ENCODE data around the gene PARD3.
"Not testable (repeated sequence)": the region's sequence is repeated elsewhere in the genome, so short reads cannot be mapped to it uniquely, and the experiment has no call there.

Gene PARD3

GRCh38 chr10:34479520-34480179 is 335.4 kb downstream of the PARD3 start:
- no peak for DNase-seq

- DNase-seq, result no peak
These were observed 337.8 kb downstream of the PARD3 start for GRCh38 chr10:34477249-34477648.

GRCh38 chr10:34476608-34477007 is 338.5 kb downstream of the PARD3 start:
- no peak for DNase-seq

- DNase-seq, result no peak
These were observed 339.3 kb downstream of the PARD3 start for GRCh38 chr10:34475786-34476185.

GRCh38 chr10:34475274-34475646 is 339.8 kb downstream of the PARD3 start:
- DNase-seq, result no peak

GRCh38 chr10:34474555-34475273 is 340.4 kb downstream of the PARD3 start:
- DNase-seq, result no peak

GRCh38 chr10:34474009-34474376 is 341.1 kb downstream of the PARD3 start:
- no peak for DNase-seq

GRCh38 chr10:34473174-34474008 is 341.7 kb downstream of the PARD3 start:
- no peak for DNase-seq

GRCh38 chr10:34470307-34470706 is 344.8 kb downstream of the PARD3 start:
- no peak for DNase-seq

- no peak for DNase-seq
These were observed 345.6 kb downstream of the PARD3 start for GRCh38 chr10:34469446-34469845.

GRCh38 chr10:34467902-34468301 is 347.2 kb downstream of the PARD3 start:
- DNase-seq, result no peak

- no peak for DNase-seq
These were observed 347.7 kb downstream of the PARD3 start for GRCh38 chr10:34467364-34467763.

GRCh38 chr10:34465678-34466077 is 349.4 kb downstream of the PARD3 start:
- no peak for DNase-seq

GRCh38 chr10:34464591-34464990 is 350.5 kb downstream of the PARD3 start:
- DNase-seq, result no peak

GRCh38 chr10:34464000-34464399 is 351.1 kb downstream of the PARD3 start:
- no peak for DNase-seq

- no peak for DNase-seq
These were observed 352.1 kb downstream of the PARD3 start for GRCh38 chr10:34462993-34463392.

GRCh38 chr10:34462056-34462455 is 353.0 kb downstream of the PARD3 start:
- DNase-seq, result no peak

GRCh38 chr10:34454590-34455261 is 360.4 kb downstream of the PARD3 start:
- no peak for DNase-seq

- no peak for DNase-seq
These were observed 365.3 kb downstream of the PARD3 start for GRCh38 chr10:34449836-34450235.

GRCh38 chr10:34446049-34446448 is 369.0 kb downstream of the PARD3 start:
- DNase-seq, result no peak

GRCh38 chr10:34444223-34445183 is 370.6 kb downstream of the PARD3 start:
- DNase-seq, result no peak

GRCh38 chr10:34439386-34439785 is 375.7 kb downstream of the PARD3 start:
- DNase-seq, result not testable (repeated sequence)
